IMR-90 (cell line): ENCODE measurements around the gene AGBL1. TPM values are rescaled to one million over a fixed set of nuclear protein-coding genes. Genes with fewer than 3 reads are reported as not detected.

Source experiments
- ATAC-seq: fragments of 200-7000 bp; cut with Tn5 transposase; 2 replicates; pipeline ENCODE4 v1.9.1; 2020; ENCODE audit warnings: low read depth, mild to moderate bottlenecking, moderate library complexity
- BruUV-seq: library from RNA; stranded (reverse); fragments of 400-500 nt; replicated peaks from 2 replicates; lab custom pipeline; 2021; lab: Mats Ljungman, UMichigan
- CTCF ChIA-PET: fragments of 300-600 bp; formaldehyde crosslinking; extraction: SDS; loops from one replicate; lab custom pipeline; 2021; ENCODE audit warnings: antibody characterized with exemption; lab: Yijun Ruan, JAX
- POLR2A ChIA-PET: fragments of 300-600 bp; sonication (Branson Sonifier 250); formaldehyde crosslinking; loops from one replicate; lab custom pipeline; 2022; ENCODE audit warnings: antibody characterized with exemption; ENCODE audit not compliant: unreplicated experiment; lab: Charles Lee
- DNase-seq: peaks from one replicate; pipeline ENCODE4 v3.0.0; 2013
- H2AFZ ChIP-seq: replicated peaks from 2 replicates; pipeline ENCODE3; 2013; ENCODE audit warnings: low read length, mild to moderate bottlenecking; ENCODE audit not compliant: poor library complexity
- H2AK5ac ChIP-seq: 2 replicates; pipeline ENCODE4 v1.6.1; 2013; ENCODE audit warnings: low read depth, low read length, inconsistent platforms
- H2AK9ac ChIP-seq: replicated peaks from 2 replicates; pipeline ENCODE3; 2013; ENCODE audit warnings: mild to moderate bottlenecking, low read depth, low read length, moderate library complexity; ENCODE audit not compliant: poor library complexity
- H2BK120ac ChIP-seq: 2 replicates; pipeline ENCODE4 v1.6.1; 2013; ENCODE audit warnings: low read depth, low read length, inconsistent platforms
- H2BK15ac ChIP-seq: 3 replicates; pipeline ENCODE4 v1.6.1; 2013; ENCODE audit warnings: low read depth, low read length, inconsistent platforms
- H2BK20ac ChIP-seq: 2 replicates; pipeline ENCODE4 v1.6.1; 2013; ENCODE audit warnings: low read depth, mild to moderate bottlenecking, inconsistent platforms, low read length, moderate library complexity
- H2BK5ac ChIP-seq: 2 replicates; pipeline ENCODE4 v1.6.1; 2013; ENCODE audit warnings: mild to moderate bottlenecking, low read depth, low read length, inconsistent platforms; ENCODE audit not compliant: poor library complexity, severe bottlenecking
- H3K14ac ChIP-seq: replicated peaks from 2 replicates; pipeline ENCODE4 v1.6.1; 2013; ENCODE audit warnings: low read depth, low read length, inconsistent platforms
- H3K18ac ChIP-seq: 2 replicates; pipeline ENCODE4 v1.6.1; 2013; ENCODE audit warnings: low read depth, low read length, control low read depth
- H3K23ac ChIP-seq: 2 replicates; pipeline ENCODE4 v1.6.1; 2013; ENCODE audit warnings: low read depth, low read length, inconsistent platforms
- H3K27ac ChIP-seq: 2 replicates; pipeline ENCODE4 v1.5.1; 2013; ENCODE audit warnings: mild to moderate bottlenecking, control low read depth, low read length; ENCODE audit not compliant: insufficient read depth
- H3K27me3 ChIP-seq: 2 replicates; pipeline ENCODE4 v1.6.1; 2013; ENCODE audit warnings: low read length; ENCODE audit not compliant: control insufficient read depth, insufficient read depth
- H3K36me3 ChIP-seq: 2 replicates; pipeline ENCODE4 v1.6.1; 2013; ENCODE audit warnings: low read length, mixed read lengths; ENCODE audit not compliant: control insufficient read depth, insufficient read depth
- H3K4ac ChIP-seq: 2 replicates; pipeline ENCODE4 v1.6.1; 2013; ENCODE audit warnings: low read depth, low read length, inconsistent platforms
- H3K4me1 ChIP-seq: 2 replicates; pipeline ENCODE4 v1.6.1; 2013; ENCODE audit warnings: low read length, mixed read lengths; ENCODE audit not compliant: control insufficient read depth, insufficient read depth
- H3K4me2 ChIP-seq: 2 replicates; pipeline ENCODE4 v1.6.1; 2013; ENCODE audit warnings: low read depth, mild to moderate bottlenecking, control low read depth, low read length, moderate library complexity
- H3K4me3 ChIP-seq: 2 replicates; pipeline ENCODE4 v1.5.1; 2013; ENCODE audit warnings: low read depth, mild to moderate bottlenecking, control low read depth, low read length, moderate library complexity; ENCODE audit not compliant: insufficient read depth
- H3K56ac ChIP-seq: 2 replicates; pipeline ENCODE4 v1.6.1; 2013; ENCODE audit warnings: low read length, inconsistent platforms; ENCODE audit not compliant: insufficient read depth; ENCODE audit errors: extremely low read depth
- H3K79me1 ChIP-seq, 2 experiments: 2 replicates each; pipeline ENCODE4 v1.6.1; 2013; ENCODE audit warnings: low read length in 2 of 2, inconsistent platforms in 1 of 2, low read depth in 1 of 2
- H3K9ac ChIP-seq: 2 replicates; pipeline ENCODE4 v1.6.1; 2013; ENCODE audit warnings: low read depth, low read length, control low read depth
- H3K9me1 ChIP-seq: 2 replicates; pipeline ENCODE4 v1.6.1; 2013; ENCODE audit warnings: low read length, inconsistent platforms; ENCODE audit not compliant: insufficient read depth
- H3K9me3 ChIP-seq: 2 replicates; pipeline ENCODE4 v1.6.1; 2013; ENCODE audit warnings: low read length; ENCODE audit not compliant: control insufficient read depth, insufficient read depth
- H4K20me1 ChIP-seq: 2 replicates; pipeline ENCODE4 v1.6.1; 2013; ENCODE audit warnings: low read length, inconsistent platforms; ENCODE audit not compliant: insufficient read depth
- H4K5ac ChIP-seq: 2 replicates; pipeline ENCODE4 v1.6.1; 2013; ENCODE audit warnings: mild to moderate bottlenecking, low read depth, low read length, control low read depth
- H4K8ac ChIP-seq, 2 experiments: 2 replicates each; pipeline ENCODE4 v1.6.1; 2013; ENCODE audit warnings: low read depth in 2 of 2, low read length in 2 of 2, control low read depth in 1 of 2, inconsistent platforms in 1 of 2
- H4K91ac ChIP-seq: 2 replicates; pipeline ENCODE4 v1.6.1; 2013; ENCODE audit warnings: low read depth, low read length, inconsistent platforms; ENCODE audit not compliant: insufficient read depth
- BHLHE40 ChIP-seq: fragments of 150-350 bp; IDR thresholded peaks from 2 replicates; pipeline ENCODE4 v1.6.1; 2016; ENCODE audit warnings: mild to moderate bottlenecking, low read depth, low read length
- CEBPB ChIP-seq: IDR thresholded peaks from 2 replicates; pipeline ENCODE4 v1.6.1; 2012; ENCODE audit warnings: low read depth, low read length, improper control_type of control experiment
- FOS ChIP-seq: fragments of 150-350 bp; IDR thresholded peaks from 2 replicates; pipeline ENCODE4 v1.6.1; 2016; ENCODE audit warnings: low read depth, low read length
- MAFK ChIP-seq: IDR thresholded peaks from 2 replicates; pipeline ENCODE4 v1.6.1; 2012; ENCODE audit warnings: low read depth, low read length, improper control_type of control experiment
- MAZ ChIP-seq: IDR thresholded peaks from 2 replicates; pipeline ENCODE4 v1.6.1; 2012; ENCODE audit warnings: low read depth, mild to moderate bottlenecking, low read length, improper control_type of control experiment, moderate library complexity, borderline replicate concordance
- MXI1 ChIP-seq: IDR thresholded peaks from 2 replicates; pipeline ENCODE4 v1.6.1; 2012; ENCODE audit warnings: low read depth, mild to moderate bottlenecking, low read length, moderate library complexity, borderline replicate concordance
- NFE2L2 ChIP-seq: fragments of 150-350 bp; IDR thresholded peaks from 2 replicates; pipeline ENCODE4 v1.6.1; 2016; ENCODE audit warnings: low read depth, mild to moderate bottlenecking, low read length
- POLR2A ChIP-seq: IDR thresholded peaks from 2 replicates; pipeline ENCODE4 v1.6.1; 2012; ENCODE audit warnings: mild to moderate bottlenecking, low read depth, low read length
- RFX5 ChIP-seq: IDR thresholded peaks from 2 replicates; pipeline ENCODE4 v1.8.0; 2012; ENCODE audit warnings: low read depth, mild to moderate bottlenecking, low read length, moderate library complexity
- WGBS, 2 experiments: methylation state at CpG; one replicate each; pipeline versions ENCODE4 v1.1.5 to v1.1.7; 2013; ENCODE audit warnings: missing lambda C conversion rate in 2 of 2; ENCODE audit not compliant: insufficient read length in 1 of 2; ENCODE audit errors: extremely low coverage in 2 of 2; 5-methylcytosine and 5-hydroxymethylcytosine counted together
- dilution Hi-C: fragments of 300-500 bp; cut with HindIII; formaldehyde crosslinking; loops from one replicate; pipeline ENCODE4 v1.14.3; 2018; ENCODE audit warnings: low sequenced_read_pairs; ENCODE audit not compliant: unreplicated experiment
- in situ Hi-C: fragments of 300-500 bp; cut with MboI; formaldehyde crosslinking; loops from 3 replicates; pipeline ENCODE4 v1.14.3; 2019; ENCODE audit warnings: low sequenced_read_pairs, inconsistent platforms, mixed read lengths
- intact Hi-C: fragments of 100-400 bp; cut with micrococcal nuclease; formaldehyde crosslinking; loops from 2 replicates; pipeline ENCODE4 v1.10.0; 2022
- polyA plus RNA-seq, 3 experiments: library from polyadenylated mRNA; depleted of rRNA; stranded (reverse); fragments of >200 nt; gene quantifications; 2 replicates each; pipeline ENCODE4 v1.2.3, GENCODE V29; 2012; ENCODE audit warnings: low replicate concordance in 1 of 3
- total RNA-seq: library from RNA; depleted of rRNA; stranded (reverse); fragments of >200 nt; gene quantifications from 2 replicates; pipeline ENCODE4 v1.2.3, GENCODE V29; 2012
- TF ChIP-seq, protein P1 (sequence below): fragments of 150-350 bp; IDR thresholded peaks from 2 replicates; pipeline ENCODE4 v1.6.1; 2016; ENCODE audit warnings: low read depth, mild to moderate bottlenecking, low read length, moderate library complexity, borderline replicate concordance
- TF ChIP-seq, protein P2 (sequence below): conservative IDR thresholded peaks from 2 replicates; pipeline ENCODE4 v1.5.1; 2012; ENCODE audit warnings: mild to moderate bottlenecking, low read depth, low read length, improper control_type of control experiment

Gene AGBL1
- total and polyA plus RNA-seq, 2 of the 4 experiments (the other 2 are of a cell fraction): not detected

DNA sequence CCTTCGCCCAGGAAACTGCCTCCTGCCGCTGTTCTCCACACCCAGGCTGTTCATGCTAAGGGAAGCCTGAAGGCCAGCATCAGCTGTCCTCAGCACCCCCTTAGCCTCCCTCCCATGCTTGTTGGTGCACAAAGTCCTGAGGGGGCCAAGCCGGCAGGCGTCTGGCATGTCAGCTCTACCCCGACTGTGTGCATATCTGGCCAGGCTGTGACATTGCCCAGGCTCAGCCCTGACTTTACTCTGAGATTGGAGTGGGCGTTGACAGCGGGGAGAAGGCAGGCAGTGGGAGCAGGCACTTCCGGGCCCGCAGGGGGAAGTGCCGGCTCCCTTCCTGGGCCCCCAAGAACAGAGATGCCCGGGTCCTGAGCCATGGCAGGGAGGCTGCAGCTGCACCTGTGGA is 492.2 kb downstream of the AGBL1 start:
- Histone ChIP-seq H4K5ac (no peak overlapping the region), H3K4me2 (no peak overlapping the region), H3K27ac (no peak overlapping the region), H2AFZ (no peak overlapping the region), H2AK9ac (no peak overlapping the region), H2BK15ac (no peak overlapping the region), H3K4me1 (no peaks in the 10 kb centered on the region), H3K14ac (no peak overlapping the region), H2AK5ac (no peak overlapping the region), H3K9me3 (peaks cover 38% of the 10 kb centered on the region), H3K79me1 (no peaks in the 10 kb centered on the region), H3K9me1 (no peaks in the 10 kb centered on the region), H3K9ac (no peak overlapping the region), H4K20me1 (no peaks in the 10 kb centered on the region), H3K56ac (no peak overlapping the region), H3K4ac (no peak overlapping the region), H3K18ac (no peak overlapping the region), H3K27me3 (no peaks in the 10 kb centered on the region), H3K23ac (no peak overlapping the region), H4K91ac (no peak overlapping the region), H2BK120ac (no peak overlapping the region), H4K8ac (no peak overlapping the region), H3K36me3 (no peaks in the 10 kb centered on the region), H2BK5ac (no peak overlapping the region), H2BK20ac (no peak overlapping the region), H3K4me3 (no peak overlapping the region)
- intact Hi-C loops: no loop called here
- in situ Hi-C loops: no loop called here
- POLR2A ChIA-PET: no interaction called here
- WGBS, 2 experiments: 67% methylated on average over 3 of the region's 11 CpGs; no CpG with 5 or more reads in 1 of the 2 experiments
- TF ChIP-seq MAFK (no peak), RFX5 (no peak), CEBPB (no peak), POLR2A (no peak), MAZ (no peak), FOS (no peak), BHLHE40 (no peak), MXI1 (no peak), NFE2L2 (no peak)
- TF ChIP-seq, protein P1, sequence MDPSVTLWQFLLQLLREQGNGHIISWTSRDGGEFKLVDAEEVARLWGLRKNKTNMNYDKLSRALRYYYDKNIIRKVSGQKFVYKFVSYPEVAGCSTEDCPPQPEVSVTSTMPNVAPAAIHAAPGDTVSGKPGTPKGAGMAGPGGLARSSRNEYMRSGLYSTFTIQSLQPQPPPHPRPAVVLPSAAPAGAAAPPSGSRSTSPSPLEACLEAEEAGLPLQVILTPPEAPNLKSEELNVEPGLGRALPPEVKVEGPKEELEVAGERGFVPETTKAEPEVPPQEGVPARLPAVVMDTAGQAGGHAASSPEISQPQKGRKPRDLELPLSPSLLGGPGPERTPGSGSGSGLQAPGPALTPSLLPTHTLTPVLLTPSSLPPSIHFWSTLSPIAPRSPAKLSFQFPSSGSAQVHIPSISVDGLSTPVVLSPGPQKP: no peak
- TF ChIP-seq, protein P2, sequence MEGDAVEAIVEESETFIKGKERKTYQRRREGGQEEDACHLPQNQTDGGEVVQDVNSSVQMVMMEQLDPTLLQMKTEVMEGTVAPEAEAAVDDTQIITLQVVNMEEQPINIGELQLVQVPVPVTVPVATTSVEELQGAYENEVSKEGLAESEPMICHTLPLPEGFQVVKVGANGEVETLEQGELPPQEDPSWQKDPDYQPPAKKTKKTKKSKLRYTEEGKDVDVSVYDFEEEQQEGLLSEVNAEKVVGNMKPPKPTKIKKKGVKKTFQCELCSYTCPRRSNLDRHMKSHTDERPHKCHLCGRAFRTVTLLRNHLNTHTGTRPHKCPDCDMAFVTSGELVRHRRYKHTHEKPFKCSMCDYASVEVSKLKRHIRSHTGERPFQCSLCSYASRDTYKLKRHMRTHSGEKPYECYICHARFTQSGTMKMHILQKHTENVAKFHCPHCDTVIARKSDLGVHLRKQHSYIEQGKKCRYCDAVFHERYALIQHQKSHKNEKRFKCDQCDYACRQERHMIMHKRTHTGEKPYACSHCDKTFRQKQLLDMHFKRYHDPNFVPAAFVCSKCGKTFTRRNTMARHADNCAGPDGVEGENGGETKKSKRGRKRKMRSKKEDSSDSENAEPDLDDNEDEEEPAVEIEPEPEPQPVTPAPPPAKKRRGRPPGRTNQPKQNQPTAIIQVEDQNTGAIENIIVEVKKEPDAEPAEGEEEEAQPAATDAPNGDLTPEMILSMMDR: no peak
- BruUV-seq: no TSS peak
- no peak for ATAC-seq
- dilution Hi-C loops: no loop called here
- no peak for DNase-seq
- CTCF ChIA-PET: no interaction called here
